ENCODE results near the gene BAK1. TPM values are rescaled to one million over a fixed set of nuclear protein-coding genes. Genes with fewer than 3 reads are reported as not detected.
"Not testable (repeated sequence)": the region's sequence is repeated elsewhere in the genome, so short reads cannot be mapped to it uniquely, and the experiment has no call there.

The BAK1 gene
- polyA plus RNA-seq, 5 donors: 13.6 to 20.3 (median 16.8) TPM

DNA sequence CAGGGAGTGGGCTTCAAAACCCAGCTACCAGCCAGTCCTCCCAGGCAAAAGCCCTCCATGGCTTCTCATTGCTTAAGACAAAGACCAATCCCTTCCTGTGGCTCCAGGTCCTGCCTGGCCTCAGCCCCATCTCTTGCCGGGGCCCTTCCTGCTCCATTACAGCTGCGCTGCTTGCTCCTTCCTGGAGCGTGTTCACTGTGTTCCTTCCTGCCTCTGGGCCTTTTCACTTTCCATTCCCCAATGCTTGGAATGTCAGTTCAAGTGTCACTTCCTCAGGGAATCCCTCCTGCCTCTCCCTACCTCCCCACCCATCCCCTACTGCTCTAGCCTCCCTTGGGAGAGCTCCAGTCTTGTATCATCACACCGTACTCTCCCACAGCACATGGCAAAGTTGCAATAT is 30.0 kb upstream of the BAK1 start:
- DNase-seq: no peak

DNA sequence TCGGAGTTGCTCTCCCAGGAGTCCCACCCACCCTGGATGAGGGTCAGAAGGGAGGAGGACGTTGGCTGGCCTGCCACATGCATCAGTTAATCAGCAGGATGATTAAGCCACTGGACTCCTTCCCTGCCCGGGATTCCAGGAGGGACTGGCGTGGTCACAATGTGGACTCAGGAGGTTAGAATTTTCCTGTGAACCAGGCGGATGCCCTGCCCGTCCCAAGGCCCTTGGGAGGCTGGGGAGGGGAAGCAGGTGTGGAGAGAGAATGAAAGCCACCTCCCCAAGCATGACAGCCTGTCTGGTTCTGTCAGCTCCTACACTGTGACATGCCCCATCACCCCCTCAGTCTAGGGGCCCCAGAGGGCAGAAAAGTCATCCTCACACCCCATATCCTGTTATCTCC is 29.5 kb upstream of the BAK1 start:
- no peak for DNase-seq

DNA sequence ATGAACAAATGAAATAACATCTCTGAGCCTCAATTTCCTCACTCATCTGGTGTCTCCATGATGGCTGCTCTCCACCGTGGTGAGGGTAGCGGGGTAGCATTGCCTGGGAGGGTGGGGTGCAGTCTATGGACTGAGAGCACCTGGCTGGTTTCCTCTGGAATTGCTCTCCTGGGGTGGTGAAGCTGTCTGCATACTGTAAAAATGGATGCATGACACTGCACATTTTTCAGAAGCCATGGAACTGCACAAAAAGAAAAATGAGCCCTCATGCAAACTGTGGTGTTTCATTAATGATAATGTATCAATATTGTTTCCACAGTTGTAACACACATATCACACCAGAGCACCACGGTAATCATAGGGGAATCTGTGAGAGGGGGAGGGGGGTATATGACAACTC is 28.9 kb upstream of the BAK1 start:
- no peak for DNase-seq

DNA sequence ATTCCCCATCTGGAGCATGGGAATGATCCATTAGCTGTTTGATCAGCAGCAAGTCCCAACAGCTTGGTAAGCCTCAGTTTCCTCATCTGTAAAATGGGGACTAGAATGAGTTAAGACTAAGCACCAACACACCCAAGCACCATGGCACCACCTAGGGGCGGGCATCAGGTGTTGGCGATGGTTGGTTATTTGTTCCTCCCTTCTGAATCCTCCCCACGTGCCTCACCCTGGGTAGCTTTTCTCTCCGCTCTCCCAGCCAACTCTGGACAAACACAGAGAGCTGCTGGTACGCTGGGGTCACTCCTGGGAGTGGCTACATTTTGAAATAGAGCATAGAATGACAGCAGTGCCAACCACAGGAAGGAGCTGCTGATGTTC is 27.7 kb upstream of the BAK1 start:
- DNase-seq: no peak

DNA sequence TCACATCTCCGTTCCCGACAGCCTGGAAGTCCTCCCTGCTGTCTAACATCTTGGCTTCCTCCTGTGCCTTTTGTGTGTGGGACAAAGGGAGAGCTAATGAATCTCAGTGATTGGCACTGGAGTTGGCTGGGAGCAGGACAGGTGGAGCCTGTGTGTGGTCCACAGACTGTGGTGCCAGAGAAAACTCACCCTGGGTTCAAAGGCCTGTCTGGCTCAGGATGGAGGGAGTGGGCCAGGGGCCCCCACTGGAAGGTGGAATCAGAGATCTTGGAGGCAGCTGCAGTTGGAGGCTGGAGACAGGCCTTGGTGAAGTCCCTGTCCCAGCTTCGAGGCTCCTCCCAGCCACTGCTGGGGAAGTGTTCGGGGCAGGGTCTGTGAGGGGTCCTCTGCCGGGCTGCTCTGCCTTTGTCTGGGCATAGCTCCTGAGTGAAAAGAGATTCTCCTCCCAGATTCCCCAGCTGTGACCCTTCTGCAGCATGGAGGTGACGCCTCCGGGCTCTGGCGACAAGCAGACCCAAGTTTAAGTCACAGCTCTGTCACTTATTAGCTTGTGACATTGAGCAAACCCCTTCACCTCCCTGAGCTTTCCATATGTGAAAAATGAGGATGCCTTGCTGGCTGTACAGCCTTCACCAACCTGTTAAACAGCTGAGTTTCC is 27.2 kb upstream of the BAK1 start:
- no peak for DNase-seq

DNA sequence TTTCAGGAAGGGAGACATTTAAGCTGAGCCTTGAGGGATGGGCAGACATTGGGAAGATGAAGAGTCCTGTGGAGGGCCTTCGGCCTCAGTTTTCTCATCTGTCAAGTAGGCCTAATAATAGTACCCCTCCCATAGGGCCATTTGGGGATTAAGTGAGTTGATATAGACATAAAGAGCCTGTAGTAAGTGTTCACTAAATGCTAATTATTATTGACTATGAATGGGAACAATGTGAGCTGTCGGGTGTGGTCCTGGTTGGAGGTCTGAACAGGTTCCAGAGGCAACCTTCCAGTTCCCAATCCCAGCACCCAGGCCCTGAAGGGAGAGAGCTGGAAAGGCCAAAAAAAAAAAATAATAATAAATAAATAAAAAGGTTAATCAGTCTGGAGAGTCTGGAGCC is 26.6 kb upstream of the BAK1 start:
- no peak for DNase-seq

DNA sequence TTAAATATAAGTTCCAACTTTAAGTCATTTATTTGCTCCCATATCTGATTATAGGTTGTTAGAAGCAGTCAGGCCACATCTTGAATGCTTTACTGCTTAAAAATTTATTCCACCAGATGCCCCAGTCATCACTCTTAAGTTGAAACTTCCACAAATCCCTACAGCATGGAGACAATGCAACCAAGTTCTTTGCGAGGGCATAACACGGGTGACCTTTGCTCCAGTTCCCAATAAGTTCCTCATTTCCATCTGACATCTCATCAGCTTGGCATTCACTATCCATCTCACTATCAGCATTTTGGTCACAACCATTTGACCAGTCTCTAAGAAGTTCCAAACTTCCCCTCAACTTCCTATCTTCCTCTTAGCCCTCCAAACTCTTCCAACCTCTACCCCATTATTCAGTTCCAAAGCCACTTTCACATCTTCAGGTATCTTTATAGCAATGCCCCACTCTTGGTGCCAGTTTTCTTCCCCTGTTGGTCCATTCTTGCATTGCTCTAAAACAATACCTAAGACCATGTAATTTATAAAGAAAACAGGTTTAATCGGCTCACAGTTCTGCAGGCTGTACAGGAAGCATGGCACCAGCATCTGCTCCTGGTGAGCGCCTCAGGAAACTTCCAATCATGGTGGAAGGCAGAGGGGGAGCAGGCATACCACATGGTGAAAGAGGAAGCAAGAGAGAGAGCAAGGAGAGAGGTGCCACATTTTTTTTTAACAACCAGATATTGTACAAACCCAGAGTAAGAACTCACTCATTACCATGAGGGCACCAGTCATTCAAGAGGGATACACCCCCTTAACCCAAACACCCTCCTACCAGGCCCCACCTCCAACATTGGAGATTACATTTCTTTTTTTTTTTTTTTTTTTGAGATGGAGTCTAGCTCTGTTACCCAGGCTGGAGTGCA is 25.1 kb upstream of the BAK1 start:
- DNase-seq: no peak

DNA sequence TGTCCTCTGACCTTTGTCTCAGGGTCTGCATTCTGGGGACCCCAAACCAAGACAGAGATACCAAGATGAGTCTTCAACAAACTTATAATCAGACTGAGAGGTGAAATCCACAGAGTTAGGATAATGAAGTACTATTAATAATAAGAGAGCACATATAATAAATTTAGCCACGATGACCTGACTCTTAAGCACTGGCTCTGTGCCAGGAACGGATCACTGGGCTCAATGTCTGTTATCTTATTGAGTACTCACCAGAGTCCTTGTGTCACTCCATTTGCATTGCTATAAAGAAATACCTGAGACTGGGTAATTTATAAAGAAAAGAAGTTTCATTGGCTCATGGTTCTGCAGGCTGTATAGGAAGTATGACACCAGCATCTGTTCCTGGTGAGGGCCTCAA is 22.1 kb upstream of the BAK1 start:
- no peak for DNase-seq

DNA sequence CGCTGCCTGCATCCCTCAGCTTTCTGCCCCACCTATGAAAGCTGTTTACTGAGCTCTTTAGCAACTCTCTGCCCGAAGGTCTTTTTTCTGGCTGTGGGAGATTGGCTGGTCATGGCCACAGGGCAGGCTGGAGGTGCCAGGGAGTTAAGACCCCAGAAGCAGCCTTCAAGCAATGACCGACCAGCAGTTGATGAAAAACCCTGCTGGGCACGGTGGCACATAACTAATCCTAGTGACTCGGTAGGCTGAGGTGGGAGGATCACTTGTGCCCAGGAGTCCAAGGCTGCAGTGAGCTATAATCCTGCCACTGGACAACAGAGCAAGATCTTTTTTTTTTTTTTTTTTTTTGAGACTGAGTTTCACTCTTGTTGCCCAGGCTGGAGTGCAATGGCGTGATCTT is 20.7 kb upstream of the BAK1 start:
- no peak for DNase-seq

DNA sequence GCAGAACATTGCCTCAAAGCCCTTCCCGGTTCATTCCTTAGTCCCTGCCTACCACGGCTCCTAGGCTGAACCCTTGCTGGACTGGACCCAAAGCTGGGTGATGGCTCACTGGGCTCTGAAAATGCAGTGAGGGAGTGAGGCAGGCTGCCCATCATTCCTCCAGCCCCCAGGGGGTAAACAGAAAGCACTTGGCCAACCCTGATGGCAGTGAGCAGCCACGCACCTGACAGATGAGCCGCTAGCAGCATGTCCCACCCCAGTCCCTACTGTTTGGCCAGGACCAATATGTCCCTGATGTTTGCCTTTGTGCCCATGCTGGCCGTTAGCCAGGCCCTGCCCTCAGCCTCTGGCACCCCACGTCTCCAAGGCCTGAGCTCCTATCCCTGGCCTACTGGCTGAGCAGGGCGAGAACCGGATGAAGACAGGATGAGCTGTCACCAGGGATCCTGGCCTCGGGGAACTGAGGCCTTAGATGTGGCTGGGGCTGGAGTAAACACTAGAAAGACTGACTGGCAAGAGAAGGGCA is 19.4 kb upstream of the BAK1 start:
- DNase-seq: no peak

DNA sequence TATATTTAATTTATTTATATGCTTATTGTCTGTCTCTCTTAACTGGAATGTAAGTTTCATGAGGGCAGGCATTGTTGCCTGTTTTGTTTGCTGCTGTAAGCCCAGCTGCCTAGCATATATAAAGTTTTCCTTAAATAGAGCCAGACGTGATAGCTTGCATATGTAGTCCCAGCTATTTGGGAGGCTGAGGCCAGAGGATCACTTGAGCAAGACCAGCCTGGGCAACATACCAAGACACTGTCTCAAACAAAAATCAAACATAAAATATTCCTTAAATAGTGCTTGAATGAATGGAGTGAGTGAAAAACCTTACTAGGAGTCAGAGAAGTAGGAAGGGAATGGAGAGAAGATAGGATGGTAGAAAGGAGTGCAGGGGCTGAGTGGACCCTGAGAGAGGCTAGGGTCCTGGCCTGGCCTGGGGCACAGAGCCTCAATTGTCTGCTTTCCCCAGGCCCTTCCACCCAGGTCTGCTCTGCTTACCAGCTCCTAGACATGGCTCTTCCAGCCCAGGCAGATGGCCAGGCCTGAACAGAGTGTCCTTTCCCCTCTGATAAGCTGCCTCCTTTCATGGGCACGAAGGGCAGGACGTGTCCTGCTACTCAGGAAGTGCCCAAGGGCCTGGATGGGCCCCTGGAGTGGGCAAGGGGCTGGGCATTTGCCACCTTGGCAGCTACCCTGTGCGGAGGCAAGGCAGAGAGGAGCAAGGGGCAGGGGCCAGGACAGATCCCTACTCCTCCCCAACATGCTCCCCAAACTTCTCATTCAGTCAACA is 17.7 kb upstream of the BAK1 start:
- DNase-seq: no peak

DNA sequence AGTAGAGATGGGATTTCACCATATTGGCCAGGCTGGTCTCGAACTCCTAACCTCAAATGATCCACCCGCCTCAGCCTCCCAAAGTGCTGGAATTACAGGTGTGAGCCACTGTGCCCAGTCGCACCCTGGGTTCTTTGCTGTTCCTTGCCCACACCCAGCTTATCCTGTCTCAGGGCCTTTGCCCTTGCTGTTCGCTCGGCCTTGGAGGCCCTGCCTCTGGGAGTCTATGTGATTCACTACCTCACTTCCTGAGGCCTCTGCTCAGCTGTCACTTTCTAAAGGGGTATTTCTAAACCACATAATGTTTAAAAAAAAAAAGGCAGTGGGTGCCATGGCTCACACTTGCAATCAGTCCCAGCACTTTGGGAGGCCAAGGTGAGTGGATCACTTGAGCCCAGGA is 16.8 kb upstream of the BAK1 start:
- DNase-seq: not testable (repeated sequence)

DNA sequence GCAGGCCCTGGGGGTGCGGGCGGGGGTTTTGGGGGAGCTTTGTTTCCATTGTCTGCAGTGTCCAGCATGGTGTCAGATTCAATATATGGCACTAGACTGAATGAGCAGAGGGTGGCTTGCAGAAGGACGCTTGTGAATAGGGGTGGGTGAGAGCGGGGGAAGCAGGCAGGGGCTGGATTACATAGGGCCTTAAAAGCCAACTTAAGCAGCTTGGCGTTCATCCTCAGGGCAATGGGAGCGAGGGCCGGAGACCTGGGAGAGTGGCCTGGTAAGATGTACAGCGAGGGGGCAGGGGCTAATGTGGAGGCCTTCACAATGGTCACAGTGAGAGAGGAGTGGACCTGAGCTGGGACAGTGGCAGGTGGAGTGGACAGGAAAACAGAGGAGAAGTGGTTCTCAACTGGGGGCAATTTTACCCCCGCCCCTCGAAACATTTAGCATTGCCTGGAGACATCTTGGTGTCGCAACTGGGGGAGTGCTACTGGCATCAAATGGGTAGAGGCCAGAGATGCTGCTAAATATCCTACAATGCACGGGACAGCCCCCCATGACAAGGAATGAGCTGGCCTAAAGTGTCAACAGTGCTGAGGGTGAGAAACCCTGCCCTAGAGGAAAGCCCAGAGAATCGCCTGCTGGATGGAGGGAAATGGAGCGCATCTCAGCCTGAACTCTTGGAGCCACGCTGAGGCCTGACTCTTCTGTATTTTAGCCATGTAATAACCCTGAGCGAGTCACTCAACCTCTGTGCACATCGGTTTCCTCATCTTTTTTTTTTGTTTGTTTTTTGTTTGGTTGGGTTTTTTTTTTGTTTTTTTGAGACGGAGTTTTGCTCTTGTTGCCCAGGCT is 15.1 kb upstream of the BAK1 start:
- DNase-seq: no peak

DNA sequence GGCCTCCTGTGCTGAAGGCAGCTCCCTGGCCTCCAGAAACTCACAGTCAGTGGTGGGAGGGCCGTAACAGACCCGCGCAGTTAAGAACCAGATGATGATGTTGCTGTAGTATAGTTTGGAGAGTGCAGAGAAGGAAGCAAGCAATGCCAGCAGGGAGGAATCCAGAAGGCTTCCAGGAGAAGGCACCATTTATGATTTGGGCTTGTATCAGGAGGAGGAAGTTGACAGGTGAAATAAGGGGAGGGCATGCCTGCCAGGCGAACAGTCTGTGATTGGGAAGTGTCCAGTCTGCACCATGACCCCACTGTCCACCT is 13.3 kb upstream of the BAK1 start:
- no peak for DNase-seq

DNA sequence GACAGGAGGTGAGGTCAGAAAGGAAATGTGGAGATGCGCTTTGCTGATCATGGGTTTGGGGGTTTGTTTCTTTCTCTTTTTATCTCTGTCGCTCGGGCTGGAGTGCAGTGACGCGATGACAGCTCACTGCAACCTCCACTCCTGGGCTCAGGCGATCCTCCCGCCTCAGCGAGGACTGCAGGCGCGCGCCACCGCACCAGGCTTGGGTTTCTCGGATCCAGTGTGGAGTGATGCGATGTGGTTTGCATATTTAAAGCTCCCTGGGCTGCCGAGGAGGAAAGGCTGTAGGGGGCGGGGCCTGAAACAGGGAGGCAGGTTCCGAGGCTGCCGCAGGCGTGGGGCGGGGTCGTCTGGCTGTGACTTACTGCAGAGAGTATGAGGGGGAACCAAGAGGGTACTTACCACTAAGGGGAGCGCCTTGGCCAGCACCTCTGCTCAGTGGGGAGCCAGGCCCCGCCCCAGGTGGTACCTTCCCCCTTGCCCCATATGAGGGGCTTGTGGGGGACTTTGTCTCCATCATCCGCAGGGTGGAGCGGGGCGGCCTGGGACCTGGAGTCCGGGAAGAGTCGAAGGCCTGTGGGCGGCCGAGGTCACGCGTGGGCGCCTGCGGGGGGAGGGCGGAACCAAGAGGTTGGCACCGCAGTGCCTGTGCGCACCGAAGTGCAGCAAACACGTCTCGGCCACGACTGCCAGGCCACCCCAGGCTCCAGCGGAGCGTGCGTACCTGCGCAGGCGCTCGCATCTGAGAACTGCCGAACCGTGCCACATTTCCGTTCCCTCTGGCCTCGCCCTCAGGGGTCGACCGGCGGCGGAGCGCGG is 12.7 kb upstream of the BAK1 start:
- no peak for DNase-seq

DNA sequence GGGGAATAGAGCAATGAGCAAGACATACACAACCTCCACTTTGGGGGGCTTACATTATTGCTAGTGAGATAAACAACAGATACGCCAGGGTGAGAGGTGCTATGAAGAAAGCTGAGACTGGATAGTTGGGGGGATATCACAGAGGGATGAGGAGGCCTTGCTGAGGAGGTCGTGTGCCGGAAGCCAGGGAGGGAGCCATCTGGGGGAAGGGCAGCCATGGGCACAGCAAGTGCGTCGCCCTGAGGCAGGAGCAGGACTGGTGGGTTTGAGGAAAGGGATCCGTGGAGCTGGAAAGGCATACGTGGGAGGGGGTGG is 12.2 kb upstream of the BAK1 start:
- DNase-seq: no peak

DNA sequence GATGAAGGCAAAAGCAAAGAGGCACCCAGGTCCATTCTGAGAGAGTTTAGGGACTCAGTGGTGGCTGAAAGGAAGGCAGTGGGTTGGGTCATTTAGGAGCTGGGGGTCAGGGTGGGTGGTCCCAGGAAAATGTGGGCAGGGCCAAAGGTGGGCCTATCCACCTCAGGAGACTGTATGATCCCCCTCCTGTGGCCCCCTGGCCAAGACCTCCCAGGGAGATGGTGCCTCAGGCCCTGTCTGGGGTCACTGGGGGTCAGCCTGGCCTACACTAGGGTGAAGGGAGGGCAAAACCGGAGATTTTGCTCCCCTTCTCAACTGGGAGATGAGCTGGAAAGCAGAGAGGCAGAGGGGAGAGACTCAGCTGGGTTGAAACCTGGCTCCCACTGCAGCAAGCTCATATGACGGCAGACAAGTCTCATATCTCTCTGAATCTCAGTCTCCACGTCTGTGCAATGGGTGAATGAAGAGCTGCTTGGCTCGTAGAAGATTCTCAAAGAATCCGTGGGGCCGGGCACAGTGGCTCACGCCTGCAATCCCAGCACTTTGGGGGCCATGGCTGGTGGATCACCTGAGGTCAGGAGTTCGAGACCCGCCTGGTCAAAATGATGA is 11.5 kb upstream of the BAK1 start:
- no peak for DNase-seq

DNA sequence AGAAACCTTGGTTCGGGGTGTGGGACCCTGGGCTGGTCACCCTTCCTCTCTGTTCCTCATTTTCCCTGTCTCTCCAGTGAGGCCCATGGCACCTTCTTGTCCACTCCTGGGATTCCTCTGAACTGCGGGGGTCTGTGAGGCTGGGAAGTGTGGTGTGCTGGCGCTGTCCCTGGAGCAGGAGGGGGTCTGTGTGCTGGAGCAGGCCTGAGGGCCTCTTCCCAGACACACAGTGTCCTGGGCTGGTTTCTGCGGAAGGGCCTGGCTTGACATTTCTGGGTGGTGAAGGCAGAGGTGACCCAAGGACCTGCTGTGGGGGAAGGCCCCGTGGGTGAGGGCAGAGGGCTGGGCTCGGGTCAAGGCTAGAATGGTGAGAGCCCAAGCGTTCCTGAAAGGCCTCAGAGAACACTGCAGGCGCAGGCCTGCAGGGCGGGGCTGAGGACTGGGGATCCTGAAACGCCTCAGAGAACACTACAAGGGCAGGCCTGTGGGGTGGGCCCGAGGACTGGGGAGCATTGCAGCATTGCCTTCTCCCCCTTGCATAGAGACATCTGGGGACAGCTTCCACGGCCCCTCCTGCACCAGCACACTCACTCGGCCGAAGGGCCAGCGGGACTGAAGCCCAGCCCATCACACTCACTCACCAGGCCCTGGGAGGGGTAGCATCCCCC is 10.6 kb upstream of the BAK1 start:
- no peak for DNase-seq

DNA sequence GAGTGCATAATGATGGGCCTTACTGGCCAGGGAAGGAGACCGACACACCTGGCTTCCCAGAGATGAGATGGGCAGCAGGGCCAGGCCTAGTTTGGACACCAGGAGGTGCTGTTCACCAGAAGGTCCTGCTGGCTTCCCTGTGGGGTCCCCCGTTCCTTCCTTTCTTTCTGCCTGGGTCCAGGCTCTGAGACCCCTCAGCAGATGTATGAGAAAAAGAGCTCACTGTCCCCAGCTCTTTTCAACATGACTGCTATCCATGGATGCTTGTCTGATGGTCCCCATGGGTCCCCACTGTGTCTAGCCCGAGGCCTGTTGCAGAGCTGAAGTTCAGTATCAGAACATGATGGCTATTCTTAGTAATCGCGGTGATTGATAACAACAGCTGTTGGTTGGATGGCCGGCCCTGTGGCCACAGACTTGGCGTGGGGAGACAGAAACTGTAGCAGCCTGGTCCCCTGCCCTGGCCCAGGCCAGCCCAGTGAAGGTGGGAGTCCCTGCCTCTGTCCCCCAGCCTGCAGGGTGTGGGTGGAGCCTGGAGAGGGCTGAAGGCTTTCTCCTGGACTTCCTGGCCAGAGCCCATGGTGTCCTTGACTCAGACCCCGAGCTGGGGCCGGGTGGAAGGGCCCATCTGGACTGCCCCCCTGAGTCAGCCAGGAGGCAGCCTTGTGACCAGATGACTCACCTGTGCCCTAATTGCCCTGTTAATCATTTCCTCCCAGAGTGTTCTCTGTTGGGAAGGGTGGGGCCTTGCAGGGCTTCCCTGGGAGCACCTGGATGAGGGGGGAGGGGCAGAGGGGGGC is 9.9 kb upstream of the BAK1 start:
- peak in 1 of 2 donors; percentile 55 for DNase-seq

All from right lung (tissue), 5 donors.